Neural cell (in vitro differentiated cells): ENCODE measurements around the gene XXYLT1. TPM values are rescaled to one million over a fixed set of nuclear protein-coding genes. Genes with fewer than 3 reads are reported as not detected.

Experiments
- H2AFZ ChIP-seq: fragments of 200-600, 300-800 bp; sonication (generic), shearing (Covaris generic); 2 replicates; pipeline ENCODE4 v1.6.0; 2014; ENCODE audit warnings: low read depth, mild to moderate bottlenecking, antibody characterized with exemption, low read length, moderate library complexity
- H3F3A ChIP-seq: fragments of 200-600 bp; shearing (Covaris generic); 2 replicates; pipeline ENCODE4 v1.6.1; 2016; ENCODE audit warnings: mild to moderate bottlenecking, moderate library complexity, mixed read lengths, antibody characterized with exemption, low read length; ENCODE audit not compliant: insufficient read depth, poor library complexity, severe bottlenecking
- H3K27ac ChIP-seq: fragments of 200-600, 300-800 bp; sonication (generic), shearing (Covaris generic); 2 replicates; pipeline ENCODE4 v1.5.1; 2014; ENCODE audit warnings: mild to moderate bottlenecking, low read length, moderate library complexity
- H3K27me3 ChIP-seq: fragments of 300-800, 200-600 bp; sonication (generic), shearing (Covaris generic); 2 replicates; pipeline ENCODE4 v1.6.0; 2014; ENCODE audit warnings: mild to moderate bottlenecking, low read depth, low read length, moderate library complexity; ENCODE audit not compliant: insufficient read depth
- H3K36me3 ChIP-seq: fragments of 300-800, 200-600 bp; sonication (generic), shearing (Covaris generic); 2 replicates; pipeline ENCODE4 v1.5.1; 2014; ENCODE audit warnings: mild to moderate bottlenecking, antibody characterized with exemption, low read length, moderate library complexity; ENCODE audit not compliant: insufficient read depth
- H3K4me2 ChIP-seq: fragments of 300-800, 200-600 bp; sonication (generic), shearing (Covaris generic); 2 replicates; pipeline ENCODE4 v1.6.0; 2014; ENCODE audit warnings: mild to moderate bottlenecking, low read length
- H3K4me3 ChIP-seq: fragments of 300-800, 200-600 bp; sonication (generic), shearing (Covaris generic); 2 replicates; pipeline ENCODE4 v1.5.1; 2014; ENCODE audit warnings: mild to moderate bottlenecking, low read length, moderate library complexity
- H3K79me2 ChIP-seq: fragments of 200-600 bp; shearing (Covaris generic); replicated peaks from 2 replicates; pipeline ENCODE4 v1.6.0; 2014; ENCODE audit warnings: mild to moderate bottlenecking, low read length, moderate library complexity; ENCODE audit not compliant: insufficient read depth
- H3K9ac ChIP-seq: fragments of 300-800, 200-600 bp; sonication (generic), shearing (Covaris generic); 2 replicates; pipeline ENCODE4 v1.6.1; 2016; ENCODE audit warnings: mild to moderate bottlenecking, low read length, mixed read lengths
- H3K9me2 ChIP-seq: fragments of 200-600 bp; shearing (Covaris generic); 2 replicates; pipeline ENCODE4 v1.6.1; 2016; ENCODE audit warnings: mild to moderate bottlenecking, low read length, mixed read lengths; ENCODE audit not compliant: insufficient read depth
- H3K9me3 ChIP-seq: fragments of 200-600, 300-800 bp; sonication (generic), shearing (Covaris generic); 2 replicates; pipeline ENCODE4 v1.6.1; 2016; ENCODE audit warnings: mild to moderate bottlenecking, mixed run types, low read length, moderate library complexity, mixed read lengths
- H4K20me1 ChIP-seq: fragments of 200-600 bp; shearing (Covaris generic); 2 replicates; pipeline ENCODE4 v1.6.1; 2016; ENCODE audit warnings: mild to moderate bottlenecking, mixed run types; ENCODE audit not compliant: insufficient read depth
- CTCF ChIP-seq: fragments of 450-650 bp; IDR thresholded peaks from 2 replicates; pipeline ENCODE4 v1.5.1; 2014; ENCODE audit warnings: antibody characterized with exemption, mild to moderate bottlenecking, moderate library complexity; ENCODE audit not compliant: poor library complexity, severe bottlenecking
- EP300 ChIP-seq: fragments of 450-650 bp; conservative IDR thresholded peaks from 2 replicates; pipeline ENCODE4 v1.6.1; 2014; ENCODE audit warnings: antibody characterized with exemption, mild to moderate bottlenecking, moderate library complexity; ENCODE audit not compliant: poor library complexity, severe bottlenecking
- EZH2 ChIP-seq: fragments of 200-600, 300-800 bp; shearing (Covaris generic), sonication (generic); IDR thresholded peaks from 2 replicates; pipeline ENCODE4 v1.6.1; 2014; ENCODE audit warnings: antibody characterized with exemption, low read length, borderline replicate concordance, mild to moderate bottlenecking; ENCODE audit not compliant: insufficient read depth, poor library complexity, severe bottlenecking
- MXI1 ChIP-seq: fragments of 450-650 bp; conservative IDR thresholded peaks from 2 replicates; pipeline ENCODE4 v1.6.1; 2014; ENCODE audit warnings: antibody characterized with exemption, mild to moderate bottlenecking; ENCODE audit not compliant: poor library complexity, severe bottlenecking
- POLR2AphosphoS5 ChIP-seq: IDR thresholded peaks from 2 replicates; pipeline ENCODE4 v1.6.1; 2012
- RAD21 ChIP-seq: fragments of 450-650 bp; conservative IDR thresholded peaks from 2 replicates; pipeline ENCODE4 v1.6.1; 2014; ENCODE audit warnings: antibody characterized with exemption, mild to moderate bottlenecking, moderate library complexity
- REST ChIP-seq: IDR thresholded peaks from 2 replicates; pipeline ENCODE4 v1.6.1; 2012; ENCODE audit warnings: borderline replicate concordance
- SMC3 ChIP-seq: fragments of 450-650 bp; conservative IDR thresholded peaks from 2 replicates; pipeline ENCODE4 v1.6.1; 2014; ENCODE audit warnings: antibody characterized with exemption, mild to moderate bottlenecking, moderate library complexity; ENCODE audit not compliant: poor library complexity
- TAF1 ChIP-seq: IDR thresholded peaks from 2 replicates; pipeline ENCODE4 v1.6.1; 2012; ENCODE audit warnings: low read depth
- polyA plus RNA-seq: library from polyadenylated mRNA; depleted of rRNA; stranded (reverse); fragments of >200 nt; gene quantifications from 2 replicates; pipeline ENCODE4 v1.2.3, GENCODE V29; 2014

The XXYLT1 gene
- polyA plus RNA-seq, 1 donor from 2014 or later = 25.4 TPM

GRCh38 chr3:195021692-195022091, 249.3 kb downstream of the XXYLT1 start:
- H3K27ac ChIP-seq = no peak overlapping the region
- H3K9me3 ChIP-seq = no peaks in the 10 kb centered on the region
- H3K9ac ChIP-seq = no peak overlapping the region
- no peak overlapping the region for H3K4me3 ChIP-seq
- H3K9me2 ChIP-seq = no peaks in the 10 kb centered on the region
- H4K20me1 ChIP-seq = no peaks in the 10 kb centered on the region
- no peaks in the 10 kb centered on the region for H3K36me3 ChIP-seq
- no peaks in the 10 kb centered on the region for H3K79me2 ChIP-seq
- TF ChIP-seq RAD21 = no peak
- no peak for TF ChIP-seq EZH2
- TF ChIP-seq MXI1 = no peak
- no peak for TF ChIP-seq EP300
- H3F3A ChIP-seq = no peaks in the 10 kb centered on the region
- no peaks in the 10 kb centered on the region for H3K27me3 ChIP-seq
- no peak overlapping the region for H2AFZ ChIP-seq
- no peak overlapping the region for H3K4me2 ChIP-seq

- Histone ChIP-seq H3K4me3 (no peak overlapping the region), H3K27me3 (no peaks in the 10 kb centered on the region), H3K9ac (no peak overlapping the region), H3F3A (no peaks in the 10 kb centered on the region), H3K4me2 (no peak overlapping the region), H3K9me3 (no peaks in the 10 kb centered on the region), H3K36me3 (no peaks in the 10 kb centered on the region), H3K9me2 (no peaks in the 10 kb centered on the region), H3K79me2 (no peaks in the 10 kb centered on the region), H2AFZ (no peak overlapping the region), H3K27ac (no peak overlapping the region), H4K20me1 (no peaks in the 10 kb centered on the region)
- no peak for TF ChIP-seq POLR2AphosphoS5
- no peak for TF ChIP-seq MXI1
- TF ChIP-seq TAF1 = no peak
- no peak for TF ChIP-seq EP300
- no peak for TF ChIP-seq REST
- no peak for TF ChIP-seq EZH2
- TF ChIP-seq CTCF = no peak
- TF ChIP-seq RAD21 = no peak
- TF ChIP-seq SMC3 = no peak
Observed at GRCh38 chr3:195020921-195021320, 250.0 kb downstream of the XXYLT1 start.
